ENCODE measurements around the gene SPTAN1.

SPTAN1 gene

DNA sequence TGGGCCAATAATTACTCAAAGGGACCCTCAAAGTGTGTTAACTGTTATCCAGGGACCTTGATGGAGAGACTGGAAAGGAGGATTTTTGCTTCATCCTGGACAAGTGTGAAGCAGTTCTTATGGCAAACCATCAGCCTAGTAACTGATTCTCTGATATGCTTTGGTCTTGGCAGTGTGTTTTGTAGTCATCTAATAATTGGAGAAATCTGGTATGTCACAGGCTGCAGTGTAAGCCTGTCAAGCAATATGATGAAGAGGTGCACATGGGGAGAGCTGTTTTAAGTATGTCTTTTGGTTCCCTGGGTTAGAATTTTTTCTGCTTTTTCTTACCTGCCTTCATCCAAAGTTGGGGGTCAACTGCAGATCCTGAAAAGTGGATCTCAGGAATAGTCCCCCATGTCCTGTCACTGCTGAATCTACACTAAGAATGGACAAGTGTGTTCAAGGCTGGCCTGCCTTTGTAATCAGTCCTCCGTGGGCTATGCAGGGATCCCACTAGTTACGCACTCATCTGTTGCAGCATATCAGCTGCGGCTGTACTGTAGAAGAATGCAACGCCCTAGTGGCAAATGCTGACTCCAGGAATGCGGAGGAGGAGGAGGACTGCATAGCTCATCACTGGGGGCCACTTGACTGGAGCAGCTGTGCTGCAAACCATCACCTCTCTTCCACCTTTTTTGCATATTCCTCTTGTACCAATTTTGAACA is 1.9 kb downstream of the SPTAN1 start:
- TF ChIP-seq, protein P1, sequence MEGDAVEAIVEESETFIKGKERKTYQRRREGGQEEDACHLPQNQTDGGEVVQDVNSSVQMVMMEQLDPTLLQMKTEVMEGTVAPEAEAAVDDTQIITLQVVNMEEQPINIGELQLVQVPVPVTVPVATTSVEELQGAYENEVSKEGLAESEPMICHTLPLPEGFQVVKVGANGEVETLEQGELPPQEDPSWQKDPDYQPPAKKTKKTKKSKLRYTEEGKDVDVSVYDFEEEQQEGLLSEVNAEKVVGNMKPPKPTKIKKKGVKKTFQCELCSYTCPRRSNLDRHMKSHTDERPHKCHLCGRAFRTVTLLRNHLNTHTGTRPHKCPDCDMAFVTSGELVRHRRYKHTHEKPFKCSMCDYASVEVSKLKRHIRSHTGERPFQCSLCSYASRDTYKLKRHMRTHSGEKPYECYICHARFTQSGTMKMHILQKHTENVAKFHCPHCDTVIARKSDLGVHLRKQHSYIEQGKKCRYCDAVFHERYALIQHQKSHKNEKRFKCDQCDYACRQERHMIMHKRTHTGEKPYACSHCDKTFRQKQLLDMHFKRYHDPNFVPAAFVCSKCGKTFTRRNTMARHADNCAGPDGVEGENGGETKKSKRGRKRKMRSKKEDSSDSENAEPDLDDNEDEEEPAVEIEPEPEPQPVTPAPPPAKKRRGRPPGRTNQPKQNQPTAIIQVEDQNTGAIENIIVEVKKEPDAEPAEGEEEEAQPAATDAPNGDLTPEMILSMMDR (IDR thresholded peaks at IDR 0.05; ENCODE audit: low read depth, low read length), result no peak; the same call in 1 of the 2 replicates
- DNase-seq (ENCODE audit: extremely low read depth, low read depth), result peak; percentile 60

DNA sequence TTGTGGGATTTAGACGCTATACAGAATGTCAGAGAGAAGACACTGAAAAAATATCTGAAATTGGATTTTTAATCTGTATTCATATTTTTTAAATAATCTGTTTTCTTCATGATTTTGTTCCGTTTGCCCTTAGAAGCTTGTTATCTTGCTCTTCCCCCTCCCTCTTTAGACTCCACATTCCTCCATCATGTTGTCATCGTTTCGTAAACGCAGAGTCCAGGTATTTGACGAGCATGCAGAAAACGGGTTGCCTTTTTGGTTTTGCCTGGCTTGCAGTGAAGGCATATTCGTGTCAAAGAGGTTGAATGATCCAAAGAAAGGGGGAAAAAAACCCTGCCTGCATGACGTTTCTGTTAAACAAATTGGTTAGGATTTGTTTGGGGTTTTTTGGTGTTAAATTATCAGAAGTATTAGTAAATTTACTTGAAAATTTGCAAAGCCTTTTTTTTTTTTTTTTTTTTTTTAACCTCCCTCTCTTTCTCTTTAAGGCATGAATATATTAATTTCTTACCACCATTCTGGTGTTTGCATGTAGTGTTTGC is 2.9 kb downstream of the SPTAN1 start:
- no peak for DNase-seq (ENCODE audit: extremely low read depth, low read depth)

DNA sequence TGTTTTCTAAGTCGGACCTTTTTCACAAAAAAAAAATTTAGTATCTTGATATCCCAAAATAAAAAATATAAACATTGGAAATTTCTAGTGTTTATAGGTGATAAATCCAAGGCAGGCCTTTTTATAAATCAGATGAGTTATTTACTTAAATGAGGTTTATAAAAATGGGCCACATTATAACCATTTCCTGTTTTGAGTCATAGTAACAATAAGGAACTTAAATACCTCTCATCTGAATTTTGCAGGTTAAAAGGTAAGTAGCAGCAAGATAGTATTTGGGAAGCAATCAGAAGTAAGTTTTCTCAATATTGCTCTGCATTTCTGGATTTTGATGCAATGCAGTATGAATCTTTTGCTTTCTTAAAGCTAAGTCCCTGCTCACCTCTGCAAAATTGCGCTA is 3.9 kb downstream of the SPTAN1 start:
- DNase-seq (ENCODE audit: extremely low read depth, low read depth), result no peak
- TF ChIP-seq, protein P1 (IDR thresholded peaks at IDR 0.05; ENCODE audit: low read depth, low read length), result no peak

More for the DNA sequence above, 2.9 kb downstream of the SPTAN1 start:
- TF ChIP-seq, protein P1 (IDR thresholded peaks at IDR 0.05; ENCODE audit: low read depth, low read length), result no peak

DNA sequence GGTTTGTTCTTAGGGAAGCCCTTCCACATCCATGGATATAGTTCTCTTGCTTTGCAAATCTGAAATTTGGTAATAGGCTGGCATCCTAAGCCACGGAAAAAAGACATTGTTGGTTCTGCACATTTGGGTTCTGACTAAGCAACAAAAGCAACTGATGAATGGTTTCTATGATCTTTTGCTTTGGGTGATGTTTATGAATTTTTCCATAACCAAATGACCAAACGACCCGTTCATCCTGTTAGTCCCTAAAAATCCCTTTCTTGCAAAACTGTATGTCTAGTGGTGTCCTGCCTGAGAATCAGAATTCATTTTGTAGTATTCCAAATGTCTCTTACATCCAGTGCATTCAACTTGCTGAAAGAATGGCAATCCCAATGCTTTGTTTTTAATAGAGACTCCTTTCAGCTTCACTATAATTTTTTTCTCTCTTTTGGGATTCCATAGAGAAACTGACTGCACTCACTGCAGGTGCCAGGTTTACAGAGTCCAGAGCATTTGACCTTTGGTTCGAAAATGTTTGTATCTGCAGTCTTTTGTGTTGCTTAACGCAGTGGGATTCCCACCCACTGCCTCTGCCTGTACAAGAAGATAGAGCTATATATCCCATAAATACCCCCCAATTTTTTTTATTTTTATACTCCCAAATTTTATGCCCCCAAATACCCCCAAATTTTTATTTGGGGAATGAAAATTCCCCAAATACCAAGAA is 4.7 kb downstream of the SPTAN1 start:
- DNase-seq (ENCODE audit: extremely low read depth, low read depth), result no peak
- TF ChIP-seq, protein P1 (IDR thresholded peaks at IDR 0.05; ENCODE audit: low read depth, low read length), result no peak

DNA sequence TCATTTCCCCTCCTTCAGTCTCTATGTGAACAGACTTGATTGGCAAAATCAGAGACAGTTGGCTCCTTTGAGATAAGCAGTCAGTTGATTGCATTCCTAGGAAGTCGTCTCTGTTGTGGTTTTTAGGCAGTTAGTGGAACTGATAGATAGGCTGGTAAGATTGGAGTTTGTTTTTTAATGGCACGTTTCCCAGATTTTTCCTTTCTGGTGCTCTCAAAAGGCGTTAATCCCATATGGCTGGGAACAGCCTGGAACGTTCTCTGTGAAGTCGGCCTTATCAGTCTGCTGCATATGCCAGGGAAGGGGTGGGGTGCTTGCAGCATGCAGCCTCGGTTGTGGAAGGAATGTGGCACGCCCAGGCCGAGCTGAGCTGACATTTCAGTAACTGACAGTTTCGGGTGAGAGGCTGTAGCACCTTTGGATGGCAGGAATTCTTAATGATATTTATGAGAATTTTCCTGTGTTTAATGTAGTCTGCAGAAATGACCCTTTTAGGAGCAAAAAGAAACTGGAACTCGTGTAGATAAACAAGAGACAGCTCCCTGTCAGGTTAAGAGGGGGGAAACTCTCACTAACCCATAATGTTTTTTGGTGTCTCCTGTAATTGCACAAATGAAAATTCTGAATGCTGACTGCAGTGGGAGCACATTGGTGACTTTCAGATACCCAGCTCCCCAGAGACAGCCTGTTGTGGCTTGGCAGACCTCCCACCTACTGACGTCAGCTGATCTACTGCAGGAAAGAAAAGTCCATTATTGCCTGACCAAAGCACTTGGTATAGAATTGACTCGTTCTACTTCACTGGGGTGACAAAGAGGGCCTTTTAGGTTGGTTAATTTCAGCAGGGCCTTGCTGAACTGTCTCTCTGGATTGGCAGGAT is 6.3 kb downstream of the SPTAN1 start:
- TF ChIP-seq, protein P1 (IDR thresholded peaks at IDR 0.05; ENCODE audit: low read depth, low read length), result no peak
- DNase-seq (ENCODE audit: extremely low read depth, low read depth), result no peak

DNA sequence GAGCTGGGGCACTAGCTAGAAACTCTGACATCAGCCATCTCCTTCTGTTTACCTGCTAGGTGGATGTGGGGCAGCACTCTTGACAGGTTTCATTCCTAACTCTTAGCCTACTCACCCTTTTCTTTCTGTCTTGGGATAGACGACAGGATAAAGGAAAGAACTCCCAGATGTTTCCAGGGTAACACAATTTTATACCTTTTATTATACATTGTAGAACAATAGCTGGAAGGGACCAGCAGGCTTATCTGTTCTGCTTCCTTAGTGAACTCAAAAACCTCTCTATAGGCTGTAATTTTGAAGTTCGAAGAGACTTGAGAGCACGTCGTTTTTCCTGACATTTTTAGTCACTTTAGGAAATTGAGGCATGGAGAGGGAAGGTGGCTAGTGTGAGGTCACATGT is 13.2 kb downstream of the SPTAN1 start:
- DNase-seq (ENCODE audit: extremely low read depth, low read depth), result no peak
- TF ChIP-seq, protein P1 (IDR thresholded peaks at IDR 0.05; ENCODE audit: low read depth, low read length), result no peak

All from AG09319 (cell line).